Mononuclear cell (primary cell): Measurements from ENCODE around the gene SV2C. TPM values are rescaled to one million over a fixed set of nuclear protein-coding genes. Genes with fewer than 3 reads are reported as not detected.
"Not testable (repeated sequence)": the region's sequence is repeated elsewhere in the genome, so short reads cannot be mapped to it uniquely, and the experiment has no call there.

Source experiments
- H3K27me3 ChIP-seq: 2 replicates; pipeline ENCODE4 v1.6.0; 2011; ENCODE audit warnings: low read length, control low read depth; ENCODE audit not compliant: insufficient read depth
- H3K4me1 ChIP-seq: 2 replicates; pipeline ENCODE4 v1.5.1; 2011; ENCODE audit warnings: mild to moderate bottlenecking, low read length, control low read depth; ENCODE audit not compliant: insufficient read depth
- H3K4me3 ChIP-seq: 2 replicates; pipeline ENCODE4 v1.5.1; 2011; ENCODE audit warnings: mild to moderate bottlenecking, low read length, moderate library complexity
- H3K9me3 ChIP-seq: 2 replicates; pipeline ENCODE4 v1.5.1; 2011; ENCODE audit warnings: low read depth, mild to moderate bottlenecking, control low read depth, low read length
- total RNA-seq: library from RNA; depleted of rRNA; stranded (reverse); fragments of >200 nt; gene quantifications from one replicate; pipeline ENCODE4 v1.2.3, GENCODE V29; 2012

SV2C gene
- total RNA-seq, 1 donor = under 0.01 TPM

DNA sequence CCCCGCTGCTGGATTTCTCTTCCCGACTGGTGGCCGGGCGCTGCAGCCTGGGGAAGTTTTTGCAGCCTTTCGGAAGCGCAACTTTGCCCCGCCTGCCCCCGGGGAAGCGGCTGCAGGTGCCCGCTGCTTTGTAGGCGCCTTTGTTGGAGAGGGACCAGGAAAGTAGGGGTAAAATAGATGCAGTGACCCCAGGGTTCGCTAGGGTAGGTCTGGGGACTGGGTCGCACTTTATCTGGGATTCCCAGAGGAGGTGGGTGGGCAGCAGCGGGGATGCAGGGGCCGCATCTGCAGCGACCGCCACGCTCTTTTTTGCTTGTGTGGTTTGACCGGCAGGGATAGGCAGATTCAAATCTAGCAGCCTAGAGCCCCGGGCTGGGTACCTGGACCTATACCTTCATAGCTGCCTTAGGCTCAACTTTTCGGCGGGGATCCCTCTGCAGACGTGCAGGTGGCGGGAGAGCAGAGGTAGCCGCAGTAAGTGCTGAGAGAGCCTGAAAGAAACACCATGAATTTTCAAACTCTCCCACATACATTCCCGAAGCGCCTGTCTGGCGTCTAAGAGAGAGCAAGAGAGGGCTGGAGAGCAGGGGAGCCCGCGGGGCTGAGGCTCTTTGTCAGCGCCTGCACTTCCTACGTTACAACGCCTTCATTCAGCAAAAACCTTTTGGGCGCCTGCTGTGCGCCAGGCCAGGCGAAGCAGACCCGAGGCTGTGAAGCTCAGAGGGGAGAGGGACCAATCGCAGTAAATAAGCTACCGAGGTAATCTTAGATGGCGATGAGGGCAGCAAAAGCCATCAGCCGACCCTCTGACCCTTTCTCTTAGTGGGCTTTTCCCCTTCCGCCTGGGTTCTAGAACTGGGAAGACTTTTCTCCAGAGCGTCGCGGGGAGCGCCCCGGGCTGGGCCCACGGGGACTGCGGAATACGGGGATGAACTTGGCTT is 642 bp downstream of the SV2C start:
- H3K4me1 ChIP-seq = peaks cover 25% of the 10 kb centered on the region
- H3K27me3 ChIP-seq = peaks cover 83% of the 10 kb centered on the region
- H3K4me3 ChIP-seq = no peak overlapping the region
- H3K9me3 ChIP-seq = no peaks in the 10 kb centered on the region

GRCh38 chr5:76084496-76085242 is 1.5 kb downstream of the SV2C start:
- no peaks in the 10 kb centered on the region for H3K9me3 ChIP-seq
- no peak overlapping the region for H3K4me3 ChIP-seq
- H3K27me3 ChIP-seq = peaks cover 84% of the 10 kb centered on the region
- peaks cover 25% of the 10 kb centered on the region for H3K4me1 ChIP-seq

DNA sequence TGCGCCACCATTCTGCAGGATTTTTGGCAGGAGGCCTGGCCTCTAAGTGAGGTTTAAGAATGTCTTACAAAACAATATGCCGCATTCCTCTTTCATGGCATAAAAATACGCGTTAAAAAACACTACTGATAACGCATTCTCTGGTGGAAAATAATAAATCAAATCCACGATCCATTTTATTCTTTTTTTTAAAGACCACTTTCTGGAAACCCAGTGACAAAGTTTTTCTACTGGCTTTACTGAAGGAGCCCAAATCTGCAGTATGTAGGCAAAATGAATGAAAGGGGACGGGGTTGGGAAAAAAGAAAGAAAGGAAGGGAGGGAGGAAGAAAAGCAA is 2.0 kb downstream of the SV2C start:
- no peaks in the 10 kb centered on the region for H3K9me3 ChIP-seq
- H3K27me3 ChIP-seq = peaks cover 80% of the 10 kb centered on the region
- H3K4me3 ChIP-seq = no peak overlapping the region
- H3K4me1 ChIP-seq = peaks cover 25% of the 10 kb centered on the region

DNA sequence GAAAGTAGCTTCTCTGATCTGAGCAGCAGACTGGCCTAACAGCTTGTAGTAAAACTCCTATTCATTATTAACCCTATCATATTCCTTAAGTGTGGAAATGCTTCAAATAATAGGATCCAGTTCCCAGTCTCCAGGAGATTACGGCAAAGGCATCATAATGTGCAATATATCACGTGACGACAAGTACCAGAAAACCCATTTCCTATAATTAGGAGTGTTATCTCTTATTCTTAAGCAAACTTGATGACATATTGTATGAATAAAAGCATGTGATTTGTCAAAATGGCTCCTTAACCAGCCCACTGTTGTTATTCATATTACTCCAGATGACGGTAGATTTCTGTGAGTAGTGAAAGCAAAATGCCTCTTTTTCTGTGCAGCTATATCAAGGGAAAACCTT is 2.9 kb downstream of the SV2C start:
- no peak overlapping the region for H3K4me3 ChIP-seq
- peaks cover 25% of the 10 kb centered on the region for H3K4me1 ChIP-seq
- H3K27me3 ChIP-seq = peaks cover 74% of the 10 kb centered on the region
- no peaks in the 10 kb centered on the region for H3K9me3 ChIP-seq

DNA sequence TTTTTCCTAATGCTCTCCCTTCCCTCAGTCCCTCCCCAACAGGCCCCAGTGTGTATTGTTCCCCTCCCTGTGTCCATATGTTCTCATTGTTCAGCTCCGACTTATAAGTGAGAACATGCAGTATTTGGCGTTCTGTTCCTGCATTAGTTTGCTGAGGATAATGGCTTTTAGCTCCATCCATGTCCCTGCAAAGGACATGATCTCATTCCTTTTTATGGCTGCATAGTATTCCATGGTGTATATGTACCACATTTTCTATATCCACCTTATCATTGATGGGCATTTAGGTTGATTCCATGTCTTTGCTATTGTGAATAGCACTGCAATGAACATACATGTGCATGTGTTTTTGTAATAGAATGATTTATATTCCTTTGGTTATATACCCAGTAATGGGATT is 6.0 kb downstream of the SV2C start:
- H3K27me3 ChIP-seq = peaks cover 48% of the 10 kb centered on the region
- not testable (repeated sequence) for H3K4me3 ChIP-seq, H3K4me1 ChIP-seq, H3K9me3 ChIP-seq

- H3K4me1 ChIP-seq = no peaks in the 10 kb centered on the region
- H3K4me3 ChIP-seq = no peak overlapping the region
- H3K27me3 ChIP-seq = peaks cover 37% of the 10 kb centered on the region
- no peaks in the 10 kb centered on the region for H3K9me3 ChIP-seq
Observed at GRCh38 chr5:76091351-76091750, 8.2 kb downstream of the SV2C start.

DNA sequence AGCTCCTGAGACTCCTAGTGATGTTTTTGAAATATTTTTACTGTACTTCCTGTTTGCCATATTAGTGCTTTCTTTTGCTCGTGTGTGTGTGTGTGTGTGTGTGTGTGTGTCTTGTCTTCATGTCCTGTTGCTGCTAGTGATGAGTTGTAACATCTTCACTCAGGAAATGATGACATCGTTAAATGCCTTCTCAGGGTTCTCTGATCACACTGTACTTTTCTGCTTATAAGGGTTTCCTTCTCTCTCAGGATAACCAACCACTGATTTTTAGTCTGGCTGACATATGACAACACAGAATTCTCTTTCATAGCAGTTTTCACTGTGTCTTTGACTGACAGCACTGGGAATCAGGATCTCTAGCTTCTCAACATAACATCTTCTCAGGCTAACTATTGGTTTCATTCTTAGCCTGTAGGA is 16.1 kb downstream of the SV2C start:
- Histone ChIP-seq H3K27me3 (peaks cover 15% of the 10 kb centered on the region), H3K4me1 (no peaks in the 10 kb centered on the region), H3K4me3 (no peak overlapping the region), H3K9me3 (no peaks in the 10 kb centered on the region)

DNA sequence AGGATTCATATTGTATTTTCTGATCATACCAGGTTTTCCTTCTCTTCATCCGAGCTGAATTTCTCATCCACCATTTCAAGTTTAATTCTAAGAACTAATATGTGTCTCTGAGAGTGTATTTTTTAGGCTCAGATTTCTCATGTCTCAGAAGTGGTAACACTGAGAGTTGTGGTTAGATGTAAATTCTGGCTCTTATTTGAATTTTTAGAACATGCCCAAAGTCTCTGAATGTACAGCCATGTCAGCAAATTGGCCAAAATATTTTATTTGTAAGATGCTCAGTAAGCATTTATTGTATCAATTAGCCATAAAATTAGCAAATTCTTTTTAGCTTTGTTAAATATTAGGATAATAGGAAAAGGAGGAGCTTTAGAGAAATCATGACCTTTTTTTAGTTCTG is 16.6 kb downstream of the SV2C start:
- H3K4me1 ChIP-seq = no peaks in the 10 kb centered on the region
- H3K9me3 ChIP-seq = no peaks in the 10 kb centered on the region
- H3K4me3 ChIP-seq = no peak overlapping the region
- peaks cover 12% of the 10 kb centered on the region for H3K27me3 ChIP-seq

GRCh38 chr5:76104027-76104426 is 20.8 kb downstream of the SV2C start:
- Histone ChIP-seq H3K9me3 (no peaks in the 10 kb centered on the region), H3K4me1 (no peaks in the 10 kb centered on the region), H3K4me3 (no peak overlapping the region), H3K27me3 (peaks cover 12% of the 10 kb centered on the region)

GRCh38 chr5:76106149-76106548 is 23.0 kb downstream of the SV2C start:
- H3K4me1 ChIP-seq = no peaks in the 10 kb centered on the region
- no peaks in the 10 kb centered on the region for H3K9me3 ChIP-seq
- peaks cover 13% of the 10 kb centered on the region for H3K27me3 ChIP-seq
- H3K4me3 ChIP-seq = no peak overlapping the region

- H3K9me3 ChIP-seq = no peaks in the 10 kb centered on the region
Observed at GRCh38 chr5:76111477-76112174, 28.4 kb downstream of the SV2C start.

DNA sequence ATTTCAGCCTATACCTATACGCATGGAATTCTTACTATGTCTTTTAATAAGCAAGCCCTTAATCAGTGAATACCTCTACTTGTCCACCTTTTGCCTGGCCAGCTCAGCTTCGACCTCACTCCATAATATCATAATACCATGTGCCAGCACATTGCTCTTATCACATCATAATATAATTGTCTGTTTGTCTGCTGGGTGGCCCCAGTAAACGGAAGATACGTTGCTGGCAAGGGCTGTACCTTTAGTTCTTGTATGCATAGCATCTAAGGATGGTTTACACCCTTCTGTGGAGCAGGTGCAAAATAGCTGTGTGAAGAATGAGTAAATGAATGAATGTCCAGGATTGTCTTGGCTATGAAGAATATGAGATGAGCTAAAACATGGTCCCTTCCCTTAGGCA is 29.9 kb downstream of the SV2C start:
- Histone ChIP-seq H3K27me3 (peaks cover 32% of the 10 kb centered on the region), H3K4me3 (no peak overlapping the region), H3K9me3 (no peaks in the 10 kb centered on the region), H3K4me1 (no peaks in the 10 kb centered on the region)

More at GRCh38 chr5:76111477-76112174, 28.4 kb downstream of the SV2C start:
- Histone ChIP-seq H3K4me3 (no peak overlapping the region), H3K27me3 (peaks cover 32% of the 10 kb centered on the region), H3K4me1 (no peaks in the 10 kb centered on the region)

- no peaks in the 10 kb centered on the region for H3K9me3 ChIP-seq
- H3K4me1 ChIP-seq = no peaks in the 10 kb centered on the region
- peaks cover 28% of the 10 kb centered on the region for H3K27me3 ChIP-seq
- no peak overlapping the region for H3K4me3 ChIP-seq
Observed at GRCh38 chr5:76114179-76114851, 31.1 kb downstream of the SV2C start.

- Histone ChIP-seq H3K4me3 (no peak overlapping the region), H3K4me1 (no peaks in the 10 kb centered on the region), H3K9me3 (no peaks in the 10 kb centered on the region), H3K27me3 (peaks cover 6% of the 10 kb centered on the region)
Observed at GRCh38 chr5:76125346-76125745, 42.2 kb downstream of the SV2C start.

DNA sequence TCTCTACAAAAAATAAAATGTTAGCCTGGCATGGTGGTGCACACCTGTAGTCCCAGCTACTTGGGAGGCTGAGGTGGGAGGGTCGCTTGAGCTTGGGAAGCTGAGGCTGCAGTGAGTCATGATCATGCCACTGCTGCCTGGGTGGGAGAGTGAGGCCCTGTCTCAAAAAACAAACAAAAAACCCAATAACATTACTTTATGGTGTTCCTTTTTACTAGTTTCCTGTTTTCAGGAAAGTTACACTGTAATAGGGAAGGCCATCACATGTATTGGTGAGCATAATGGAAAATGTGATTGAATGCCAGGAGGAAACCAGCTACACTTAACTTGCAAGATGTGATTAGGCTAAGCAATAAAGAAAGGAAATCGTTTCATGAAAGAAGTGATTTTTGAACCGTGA is 42.7 kb downstream of the SV2C start:
- Histone ChIP-seq H3K27me3 (peaks cover 6% of the 10 kb centered on the region), H3K9me3 (no peaks in the 10 kb centered on the region), H3K4me3 (no peak overlapping the region), H3K4me1 (no peaks in the 10 kb centered on the region)
